ENCODE results near the gene ANKRD65.
"Not testable (repeated sequence)": the region's sequence is repeated elsewhere in the genome, so short reads cannot be mapped to it uniquely, and the experiment has no call there.

ANKRD65 gene

DNA sequence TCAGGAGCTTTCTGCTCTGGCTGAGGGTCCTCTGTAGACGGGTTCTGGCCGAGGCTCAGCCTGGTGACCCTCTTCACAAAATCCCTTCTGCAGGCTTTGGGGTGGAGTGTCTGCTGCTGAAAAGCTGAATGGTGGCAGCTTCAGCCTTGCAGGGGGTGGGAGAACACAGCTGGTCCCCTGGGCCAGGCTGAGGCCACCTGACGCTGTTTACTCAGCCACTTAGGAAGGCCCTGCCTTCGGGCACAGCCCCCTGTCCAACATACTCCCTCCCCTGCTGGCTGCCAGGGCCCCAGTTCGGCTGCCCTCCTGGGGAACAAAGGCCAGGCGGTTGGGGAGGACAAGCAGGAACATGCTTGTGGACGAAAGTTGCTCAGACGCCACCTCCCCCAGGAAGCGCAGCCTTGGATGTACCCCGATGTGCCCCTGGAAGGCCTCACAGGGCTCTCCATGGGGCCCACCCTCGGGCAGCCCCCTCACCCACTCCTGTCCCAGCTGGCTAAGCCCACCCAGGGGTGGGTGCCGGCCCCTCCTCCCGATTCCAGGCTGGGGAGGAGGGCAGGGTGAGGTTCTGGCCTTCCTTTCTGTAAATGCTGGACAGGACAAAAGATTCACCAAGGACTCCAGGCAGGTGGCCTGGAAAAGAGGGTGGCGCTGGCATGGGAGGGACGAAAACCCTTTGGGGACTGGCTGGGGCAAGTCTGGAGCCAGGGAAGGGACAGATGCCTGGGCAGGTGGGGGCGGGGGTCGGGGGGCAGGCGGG is at the start of gene ANKRD65:
ANKRD65 (minus strand) TSS at position 130 of the 760 bp plus-strand sequence. CDS start 271 bp downstream, outside the sequence.
- Mint-ChIP-seq H3K36me3 (ENCODE audit: low read depth) (no peaks in the 10 kb centered on the region), H3K27ac (peak within 1 kb of the TSS; percentile 24), H3K27me3 (peaks cover 56% of the 10 kb centered on the region), H3K9me3 (no peaks in the 10 kb centered on the region), H3K4me3 (peak within 1 kb of the TSS; percentile 27), H3K4me1 (ENCODE audit: low read depth) (peaks cover 5% of the 10 kb centered on the region)
- intact Hi-C loops (cut with micrococcal nuclease) = no loop called here

DNA sequence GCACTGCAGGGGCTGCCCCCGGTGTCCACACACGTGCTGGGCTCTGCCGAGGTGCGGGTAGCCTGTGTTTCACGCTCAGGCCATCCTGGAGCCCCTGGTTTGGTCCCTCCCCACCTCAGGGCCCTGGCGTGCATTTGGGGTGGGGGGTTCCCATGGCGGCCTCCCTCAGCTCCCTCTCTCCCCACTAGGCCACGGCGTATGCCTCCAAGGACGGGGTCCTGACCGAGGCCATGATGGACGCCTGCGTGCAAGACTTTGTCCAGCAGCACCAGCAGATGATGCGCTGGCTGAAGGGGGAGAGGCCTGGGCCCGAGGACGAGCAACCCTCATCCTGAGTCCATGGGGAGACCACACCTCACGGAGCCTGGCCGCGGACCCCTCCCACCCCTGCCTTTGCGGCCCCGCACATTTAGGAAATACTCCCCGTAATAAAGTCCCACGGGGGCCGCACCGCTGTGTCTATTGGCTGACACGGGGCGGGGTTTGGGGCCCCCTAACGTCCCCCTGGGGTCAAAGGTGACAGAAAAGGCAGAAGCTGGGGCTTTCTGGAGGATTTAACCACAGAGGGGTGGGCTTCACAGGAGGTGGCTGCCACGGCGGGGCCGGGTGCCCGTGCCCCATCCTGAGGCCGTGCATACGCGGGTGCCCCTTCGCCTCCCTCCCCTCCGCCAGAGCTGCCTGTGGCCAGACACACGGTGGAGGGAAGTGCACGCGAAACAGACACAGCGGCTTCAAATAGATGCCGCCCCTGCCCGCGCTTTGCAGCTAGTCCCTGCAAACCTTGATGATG is 47.3 kb upstream of the ANKRD65 start:
- H3K27ac Mint-ChIP-seq; H3K4me3 Mint-ChIP-seq; H3K36me3 Mint-ChIP-seq (ENCODE audit: low read depth); H3K9me3 Mint-ChIP-seq; H3K27me3 Mint-ChIP-seq; intact Hi-C loops (cut with micrococcal nuclease): not testable (repeated sequence)
- H3K4me1 Mint-ChIP-seq (ENCODE audit: low read depth) = peaks cover 24% of the 10 kb centered on the region

DNA sequence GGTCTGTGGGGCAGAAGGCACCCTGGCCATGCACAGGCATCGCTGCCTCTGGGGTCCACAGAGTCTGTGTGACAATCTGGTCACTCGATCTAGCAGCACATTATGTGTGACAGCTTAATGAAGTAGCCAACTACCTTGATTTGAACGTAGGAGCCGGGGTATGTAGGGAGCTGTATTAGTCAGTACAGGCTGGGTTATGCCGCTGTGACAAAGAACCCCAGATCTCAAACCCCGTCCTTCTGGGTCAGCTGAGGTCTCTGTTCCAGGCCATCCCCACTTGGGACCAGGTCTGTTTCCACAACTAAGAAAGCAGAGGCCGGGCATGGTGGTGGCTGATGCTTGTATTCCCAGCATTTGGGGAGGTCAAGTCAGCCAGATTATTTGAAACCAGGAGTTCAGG is 42.2 kb upstream of the ANKRD65 start:
- Mint-ChIP-seq H3K4me1 (ENCODE audit: low read depth) (no peaks in the 10 kb centered on the region), H3K9me3 (no peaks in the 10 kb centered on the region), H3K27ac (no peak overlapping the region), H3K4me3 (no peak overlapping the region), H3K36me3 (ENCODE audit: low read depth) (no peaks in the 10 kb centered on the region), H3K27me3 (peaks cover 28% of the 10 kb centered on the region)
- intact Hi-C loops (cut with micrococcal nuclease) = no loop called here

DNA sequence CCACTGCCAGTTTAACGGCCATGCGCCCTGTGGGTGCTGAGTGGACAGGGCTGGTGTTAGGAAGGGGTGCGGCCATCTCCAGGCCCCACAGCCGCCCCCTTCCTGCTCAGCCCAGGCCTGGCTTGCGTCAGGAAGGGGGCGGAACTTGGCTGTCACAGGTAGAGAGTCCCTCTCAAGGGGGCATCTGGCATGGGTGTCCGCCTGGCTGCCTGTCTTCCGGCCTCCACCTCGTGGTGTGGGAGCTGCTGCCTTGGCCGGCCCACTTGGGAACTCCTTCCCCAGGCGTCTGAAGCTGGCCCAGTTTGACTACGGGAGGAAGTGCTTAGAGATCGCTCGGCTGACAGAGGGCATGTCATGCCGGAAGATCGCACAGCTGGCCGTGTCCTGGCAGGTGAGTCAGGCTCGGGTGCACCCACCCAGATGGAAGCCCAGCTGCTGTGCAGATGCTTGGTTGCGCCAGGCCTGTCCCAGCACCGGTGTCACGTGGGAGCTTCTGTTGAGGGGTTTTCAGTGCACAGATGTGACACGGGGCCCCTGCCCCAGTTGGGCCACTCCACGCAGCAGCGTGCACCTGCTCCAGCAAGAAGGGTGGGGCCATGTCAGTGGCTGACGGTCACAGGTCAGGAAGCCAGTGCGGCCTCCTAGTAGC is 41.4 kb upstream of the ANKRD65 start:
- Mint-ChIP-seq H3K36me3 (ENCODE audit: low read depth) (no peaks in the 10 kb centered on the region), H3K4me3 (no peak overlapping the region), H3K9me3 (no peaks in the 10 kb centered on the region), H3K27ac (no peak overlapping the region), H3K4me1 (ENCODE audit: low read depth) (no peaks in the 10 kb centered on the region), H3K27me3 (peaks cover 28% of the 10 kb centered on the region)
- intact Hi-C loops (cut with micrococcal nuclease) = no loop called here

DNA sequence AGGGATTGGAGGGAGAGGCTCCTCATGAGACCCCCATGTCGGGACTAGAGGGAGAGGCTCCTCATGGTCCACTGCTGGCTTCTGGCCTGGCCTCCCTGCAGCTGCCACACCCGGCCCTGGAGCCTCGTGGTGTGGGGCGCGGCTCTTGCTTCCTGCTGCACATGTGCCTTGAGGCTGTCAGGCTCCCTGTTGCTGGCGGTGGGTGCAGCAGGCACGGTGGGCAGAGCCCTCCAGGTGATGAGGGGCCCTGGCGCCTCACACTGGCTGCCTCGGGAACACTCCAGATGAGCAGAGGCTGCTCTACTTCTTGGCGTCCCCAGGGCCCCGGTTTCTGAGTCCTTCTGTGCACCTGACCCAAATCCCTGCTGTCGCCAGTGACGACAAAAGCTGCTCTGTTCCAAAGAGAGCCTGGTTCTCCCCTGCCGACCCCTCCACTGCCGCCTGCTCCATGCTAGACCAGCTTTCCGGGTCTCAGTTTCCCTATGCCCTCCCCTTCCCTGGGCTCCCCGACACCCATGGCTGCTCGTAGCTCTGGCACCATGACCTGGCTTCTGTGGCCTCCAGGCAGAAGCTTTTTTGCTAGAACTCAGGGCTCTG is 40.7 kb upstream of the ANKRD65 start:
- Mint-ChIP-seq H3K4me1 (ENCODE audit: low read depth) (no peaks in the 10 kb centered on the region), H3K9me3 (no peaks in the 10 kb centered on the region), H3K36me3 (ENCODE audit: low read depth) (no peaks in the 10 kb centered on the region), H3K4me3 (no peak overlapping the region), H3K27me3 (peaks cover 28% of the 10 kb centered on the region), H3K27ac (no peak overlapping the region)
- intact Hi-C loops (cut with micrococcal nuclease) = no loop called here

DNA sequence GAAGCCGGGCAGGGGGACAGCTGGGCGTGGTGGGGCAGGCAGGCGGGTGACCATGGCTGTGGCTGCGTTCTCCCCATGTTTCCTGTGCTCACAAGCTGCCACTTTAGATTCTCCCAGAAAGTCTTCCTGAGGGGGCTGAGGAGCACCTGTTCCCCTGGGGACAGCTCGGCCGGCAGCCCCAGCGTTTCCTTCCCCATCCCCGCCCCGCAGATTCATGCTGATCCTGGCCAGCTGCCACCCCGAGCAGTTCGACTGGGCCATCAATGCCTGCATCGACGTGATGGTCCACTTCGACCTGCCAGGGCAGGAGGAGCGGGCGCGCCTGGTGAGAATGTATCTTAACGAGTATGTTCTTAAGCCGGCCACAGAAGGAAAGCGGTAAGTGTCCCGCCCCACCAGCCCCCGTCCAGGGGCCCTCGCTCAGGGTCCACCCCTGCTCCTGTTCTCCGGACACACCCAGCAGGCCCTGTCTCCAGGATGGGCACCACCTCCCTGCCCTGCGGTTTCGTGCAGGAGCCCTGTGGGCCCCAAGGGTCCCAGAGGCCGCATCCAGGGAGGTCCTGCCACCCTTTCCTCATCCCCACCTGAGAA is 39.6 kb upstream of the ANKRD65 start:
- peaks cover 25% of the 10 kb centered on the region for H3K27me3 Mint-ChIP-seq
- intact Hi-C loops (cut with micrococcal nuclease) = no loop called here
- H3K4me3 Mint-ChIP-seq = no peak overlapping the region
- no peak overlapping the region for H3K27ac Mint-ChIP-seq
- H3K4me1 Mint-ChIP-seq (ENCODE audit: low read depth) = no peaks in the 10 kb centered on the region
- no peaks in the 10 kb centered on the region for H3K9me3 Mint-ChIP-seq
- H3K36me3 Mint-ChIP-seq (ENCODE audit: low read depth) = no peaks in the 10 kb centered on the region

DNA sequence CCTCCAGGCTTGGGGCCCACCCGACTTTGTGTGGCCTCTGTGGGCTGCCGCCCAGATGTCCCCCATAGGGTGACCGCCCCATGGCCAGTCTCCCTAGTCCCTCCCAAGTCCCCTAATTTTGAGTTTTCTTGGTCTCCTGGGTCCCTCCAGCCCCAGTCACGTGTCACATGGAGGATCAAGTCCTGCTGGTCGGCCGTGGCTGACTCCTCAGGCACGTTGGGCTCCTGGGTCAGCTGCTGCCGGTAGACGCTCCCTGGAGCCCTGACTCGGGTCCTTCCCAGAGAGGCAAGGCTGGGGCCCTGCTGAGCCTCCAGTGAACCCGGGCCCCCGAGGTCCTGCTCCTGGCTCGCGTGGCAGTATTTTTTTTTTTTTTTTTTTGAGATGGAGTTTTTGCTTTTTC is 38.6 kb upstream of the ANKRD65 start:
- intact Hi-C loops (cut with micrococcal nuclease) = not testable (repeated sequence)

DNA sequence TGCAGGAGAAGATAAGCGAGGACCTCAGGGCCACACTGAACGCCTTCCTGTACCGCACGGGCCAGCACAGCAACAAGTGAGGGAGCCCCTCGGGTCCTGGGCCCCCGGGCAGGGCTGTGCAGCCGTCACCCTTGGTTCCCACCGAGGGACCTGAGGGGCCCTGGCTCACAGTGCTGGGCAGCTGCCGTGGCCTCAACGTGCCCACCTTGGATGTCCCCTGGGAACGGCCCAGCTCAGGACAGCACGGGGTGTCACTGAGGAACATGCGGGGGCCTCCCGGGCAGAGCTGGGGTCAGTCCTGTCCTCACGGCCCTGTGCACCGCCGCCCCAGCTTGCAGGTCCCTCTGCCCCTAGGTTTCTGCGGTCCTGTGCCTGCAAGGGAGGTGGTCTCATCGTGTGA is 38.1 kb upstream of the ANKRD65 start:
- H3K36me3 Mint-ChIP-seq (ENCODE audit: low read depth); intact Hi-C loops (cut with micrococcal nuclease); H3K4me1 Mint-ChIP-seq (ENCODE audit: low read depth); H3K27ac Mint-ChIP-seq; H3K4me3 Mint-ChIP-seq; H3K9me3 Mint-ChIP-seq: not testable (repeated sequence)
- H3K27me3 Mint-ChIP-seq = peaks cover 27% of the 10 kb centered on the region

More for the DNA sequence above, 38.6 kb upstream of the ANKRD65 start:
- H3K4me1 Mint-ChIP-seq (ENCODE audit: low read depth); H3K4me3 Mint-ChIP-seq; H3K9me3 Mint-ChIP-seq; H3K36me3 Mint-ChIP-seq (ENCODE audit: low read depth); H3K27ac Mint-ChIP-seq: not testable (repeated sequence)
- peaks cover 27% of the 10 kb centered on the region for H3K27me3 Mint-ChIP-seq

DNA sequence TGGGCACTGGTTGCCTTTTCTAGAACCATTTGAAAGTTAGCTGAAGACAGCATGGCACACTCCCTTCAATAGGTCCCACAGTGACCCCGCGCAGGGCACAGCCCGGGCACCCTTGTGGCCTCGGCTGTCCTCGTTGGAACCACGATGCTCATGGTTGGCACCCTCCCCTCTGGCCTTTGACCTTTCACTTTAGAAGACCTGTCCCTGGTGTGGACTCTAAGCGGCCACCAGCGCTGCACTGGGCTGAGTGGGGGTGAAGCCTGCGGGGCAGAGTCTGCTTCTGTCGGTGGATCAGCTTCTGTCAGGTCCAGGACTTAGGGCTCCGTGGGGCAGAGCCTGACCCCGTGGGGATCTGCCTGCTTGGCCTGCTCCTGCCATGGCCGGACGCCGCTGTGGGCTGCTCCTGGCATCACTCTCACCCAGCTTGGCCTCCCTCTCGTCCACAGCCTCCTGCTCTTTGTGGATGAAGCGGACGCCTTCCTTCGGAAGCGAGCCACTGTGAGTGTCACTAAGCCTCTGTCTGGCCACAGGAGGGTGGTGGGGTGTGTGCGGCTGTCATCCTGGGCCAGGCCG is 35.7 kb upstream of the ANKRD65 start:
- H3K27ac Mint-ChIP-seq; H3K4me3 Mint-ChIP-seq; H3K9me3 Mint-ChIP-seq; H3K36me3 Mint-ChIP-seq (ENCODE audit: low read depth); H3K4me1 Mint-ChIP-seq (ENCODE audit: low read depth); intact Hi-C loops (cut with micrococcal nuclease): not testable (repeated sequence)
- peaks cover 22% of the 10 kb centered on the region for H3K27me3 Mint-ChIP-seq

DNA sequence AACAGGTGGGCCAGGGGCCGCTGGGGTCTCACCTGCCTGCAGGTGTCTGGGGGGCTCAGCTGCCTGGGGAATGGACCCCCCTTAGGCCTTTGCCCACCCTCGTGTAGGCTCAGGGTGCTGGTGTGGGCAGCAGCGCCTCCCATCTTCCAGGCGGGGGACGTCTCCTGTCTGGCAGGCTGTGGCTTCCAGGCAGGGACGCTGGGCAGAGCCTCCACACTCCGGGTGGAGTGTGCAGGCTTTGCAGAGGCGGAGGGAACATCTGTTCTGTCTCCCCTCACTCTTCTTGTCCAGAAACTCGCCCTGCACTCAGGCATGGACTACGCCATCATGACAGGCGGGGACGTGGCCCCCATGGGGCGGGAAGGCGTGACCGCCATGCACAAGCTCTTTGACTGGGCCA is 34.9 kb upstream of the ANKRD65 start:
- H3K4me1 Mint-ChIP-seq (ENCODE audit: low read depth); H3K4me3 Mint-ChIP-seq; intact Hi-C loops (cut with micrococcal nuclease); H3K36me3 Mint-ChIP-seq (ENCODE audit: low read depth); H3K27ac Mint-ChIP-seq; H3K9me3 Mint-ChIP-seq: not testable (repeated sequence)
- H3K27me3 Mint-ChIP-seq = peaks cover 17% of the 10 kb centered on the region

DNA sequence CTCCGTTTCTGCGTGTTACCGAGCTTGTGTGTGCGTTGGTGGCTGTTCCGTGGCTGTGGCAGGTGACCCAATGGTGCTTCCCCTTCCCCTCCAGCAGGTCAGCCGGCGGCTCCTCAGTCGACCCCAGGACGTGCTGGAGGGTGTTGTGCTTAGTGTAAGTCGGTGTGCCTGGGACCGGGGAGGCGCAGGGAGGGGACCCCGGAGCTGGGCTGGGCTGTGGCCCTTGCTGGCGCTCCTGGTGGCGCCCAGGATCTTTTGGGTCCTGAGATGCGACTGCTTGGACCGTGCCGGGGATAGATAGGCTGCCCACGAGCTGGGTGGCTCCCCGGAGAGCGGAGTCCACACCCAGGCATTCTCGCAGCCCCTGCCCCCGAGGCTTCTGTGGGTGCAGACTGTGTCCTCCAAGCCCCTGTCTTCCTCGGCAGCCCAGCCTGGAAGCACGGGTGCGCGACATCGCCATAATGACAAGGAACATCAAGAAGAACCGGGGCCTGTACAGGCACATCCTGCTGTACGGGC is 34.3 kb upstream of the ANKRD65 start:
- intact Hi-C loops (cut with micrococcal nuclease) = no loop called here
- Mint-ChIP-seq H3K4me1 (ENCODE audit: low read depth) (no peaks in the 10 kb centered on the region), H3K27ac (no peak overlapping the region), H3K4me3 (no peak overlapping the region), H3K36me3 (ENCODE audit: low read depth) (no peaks in the 10 kb centered on the region), H3K27me3 (peaks cover 13% of the 10 kb centered on the region), H3K9me3 (no peaks in the 10 kb centered on the region)

DNA sequence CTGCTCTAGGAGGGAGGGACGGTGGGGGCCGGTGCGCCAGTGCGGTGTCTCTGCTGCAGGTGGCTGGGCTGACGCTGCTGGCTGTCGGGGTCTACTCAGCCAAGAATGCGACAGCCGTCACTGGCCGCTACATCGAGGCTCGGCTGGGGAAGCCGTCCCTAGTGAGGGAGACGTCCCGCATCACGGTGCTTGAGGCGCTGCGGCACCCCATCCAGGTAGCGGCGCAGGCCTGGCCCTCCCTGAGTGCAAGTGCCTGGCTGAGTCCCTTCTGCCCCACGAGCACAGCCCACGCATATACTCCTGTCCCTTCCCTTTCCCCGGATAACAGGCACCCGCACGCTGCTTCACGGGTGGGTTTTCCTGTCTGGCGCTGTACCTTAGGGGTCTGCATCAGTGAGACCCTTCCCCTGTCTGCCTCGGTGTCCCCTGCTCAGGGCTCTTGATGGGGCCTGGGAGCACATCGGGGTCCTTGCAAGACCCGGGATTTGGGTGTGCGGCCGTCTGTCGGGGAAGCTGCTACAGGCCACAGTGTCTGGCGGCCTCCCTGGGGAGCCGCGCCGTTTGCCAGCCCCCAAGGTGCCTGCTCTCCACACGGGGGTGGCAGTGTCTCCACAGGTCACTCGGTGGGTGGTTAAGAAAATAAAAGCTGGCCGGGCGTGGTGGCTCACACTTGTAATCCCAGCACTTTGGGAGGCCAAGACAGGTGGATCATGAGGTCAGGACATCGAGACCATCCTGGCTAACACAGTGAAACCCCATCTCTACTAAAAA is 33.4 kb upstream of the ANKRD65 start:
- H3K36me3 Mint-ChIP-seq (ENCODE audit: low read depth); H3K9me3 Mint-ChIP-seq; intact Hi-C loops (cut with micrococcal nuclease); H3K4me3 Mint-ChIP-seq; H3K27me3 Mint-ChIP-seq; H3K27ac Mint-ChIP-seq; H3K4me1 Mint-ChIP-seq (ENCODE audit: low read depth): not testable (repeated sequence)

DNA sequence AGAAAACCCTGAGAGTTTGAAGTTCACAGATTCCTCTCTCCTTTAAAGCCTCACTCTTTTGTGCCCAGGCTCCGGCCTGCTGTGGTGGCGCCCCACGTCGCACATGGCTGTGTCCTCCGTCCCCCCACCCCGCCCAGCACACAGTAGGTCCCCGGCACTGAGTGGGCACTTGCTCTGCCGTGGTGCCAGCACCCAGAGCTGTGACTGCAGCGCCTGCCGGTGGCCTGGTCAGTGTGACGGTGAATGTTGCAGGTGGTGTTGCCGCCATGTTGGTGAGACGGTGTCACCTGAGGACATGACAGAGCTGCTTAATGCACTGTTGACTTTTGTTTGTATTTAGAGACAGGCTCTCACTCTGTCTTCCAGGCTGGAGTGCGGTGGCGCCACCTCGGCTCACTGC is 31.8 kb upstream of the ANKRD65 start:
- H3K36me3 Mint-ChIP-seq (ENCODE audit: low read depth) = no peaks in the 10 kb centered on the region
- H3K9me3 Mint-ChIP-seq = no peaks in the 10 kb centered on the region
- no peak overlapping the region for H3K27ac Mint-ChIP-seq
- peaks cover 12% of the 10 kb centered on the region for H3K27me3 Mint-ChIP-seq
- no peak overlapping the region for H3K4me3 Mint-ChIP-seq
- no peaks in the 10 kb centered on the region for H3K4me1 Mint-ChIP-seq (ENCODE audit: low read depth)
- intact Hi-C loops (cut with micrococcal nuclease) = no loop called here

Data from dendritic cell treated with granulocyte-macrophage colony-stimulating factor and Interleukin-4, amounts not matched to agents 40 ng/mL and 50 ng/mL, for 4 days (primary cell).